ENCODE results near the gene TAF1B. TPM values are rescaled to one million over a fixed set of nuclear protein-coding genes. Genes with fewer than 3 reads are reported as not detected.

TAF1B gene
- total RNA-seq, 1 donor from 2014 or later = 15.6 TPM

GRCh38 chr2:9952856-9953503 is 109.7 kb downstream of the TAF1B start:
- H3K4me3 Mint-ChIP-seq (ENCODE audit: unreplicated experiment) = no peak overlapping the region
- DNase-seq (ENCODE audit: low spot score) = no peak
- H3K36me3 Mint-ChIP-seq (ENCODE audit: low read depth) = no peaks in the 10 kb centered on the region
- TF ChIP-seq CTCF (IDR thresholded peaks at IDR 0.05) = no peak
- H3K27ac Mint-ChIP-seq (ENCODE audit: unreplicated experiment) = no peak overlapping the region
- no peaks in the 10 kb centered on the region for H3K9me3 Mint-ChIP-seq (ENCODE audit: low read depth)
- peaks cover 5% of the 10 kb centered on the region for H3K4me1 Mint-ChIP-seq (ENCODE audit: low read depth)
- peaks cover 25% of the 10 kb centered on the region for H3K27me3 Mint-ChIP-seq (ENCODE audit: low read depth)

GRCh38 chr2:9954136-9954535 is 110.9 kb downstream of the TAF1B start:
- peaks cover 5% of the 10 kb centered on the region for H3K4me1 Mint-ChIP-seq (ENCODE audit: low read depth)
- TF ChIP-seq CTCF (IDR thresholded peaks at IDR 0.05) = no peak
- H3K4me3 Mint-ChIP-seq (ENCODE audit: unreplicated experiment) = no peak overlapping the region
- H3K27me3 Mint-ChIP-seq (ENCODE audit: low read depth) = peaks cover 25% of the 10 kb centered on the region
- no peak for DNase-seq (ENCODE audit: low spot score)
- H3K36me3 Mint-ChIP-seq (ENCODE audit: low read depth) = no peaks in the 10 kb centered on the region
- no peaks in the 10 kb centered on the region for H3K9me3 Mint-ChIP-seq (ENCODE audit: low read depth)
- no peak overlapping the region for H3K27ac Mint-ChIP-seq (ENCODE audit: unreplicated experiment)

- H3K9me3 Mint-ChIP-seq (ENCODE audit: low read depth) = no peaks in the 10 kb centered on the region
- TF ChIP-seq CTCF (IDR thresholded peaks at IDR 0.05) = no peak
- peaks cover 13% of the 10 kb centered on the region for H3K27me3 Mint-ChIP-seq (ENCODE audit: low read depth)
- no peak overlapping the region for H3K27ac Mint-ChIP-seq (ENCODE audit: unreplicated experiment)
- no peaks in the 10 kb centered on the region for H3K36me3 Mint-ChIP-seq (ENCODE audit: low read depth)
- H3K4me1 Mint-ChIP-seq (ENCODE audit: low read depth) = no peaks in the 10 kb centered on the region
- no peak for DNase-seq (ENCODE audit: low spot score)
- no peak overlapping the region for H3K4me3 Mint-ChIP-seq (ENCODE audit: unreplicated experiment)
Measured at GRCh38 chr2:9958057-9958456, 114.8 kb downstream of the TAF1B start.

- no peaks in the 10 kb centered on the region for H3K36me3 Mint-ChIP-seq (ENCODE audit: low read depth)
- no peak overlapping the region for H3K4me3 Mint-ChIP-seq (ENCODE audit: unreplicated experiment)
- H3K27me3 Mint-ChIP-seq (ENCODE audit: low read depth) = peaks cover 6% of the 10 kb centered on the region
- no peak overlapping the region for H3K27ac Mint-ChIP-seq (ENCODE audit: unreplicated experiment)
- no peaks in the 10 kb centered on the region for H3K4me1 Mint-ChIP-seq (ENCODE audit: low read depth)
- DNase-seq (ENCODE audit: low spot score) = no peak
- no peak for TF ChIP-seq CTCF (IDR thresholded peaks at IDR 0.05)
- no peaks in the 10 kb centered on the region for H3K9me3 Mint-ChIP-seq (ENCODE audit: low read depth)
Measured at GRCh38 chr2:9959262-9959661, 116.0 kb downstream of the TAF1B start.

GRCh38 chr2:9961013-9961412 is 117.7 kb downstream of the TAF1B start:
- Mint-ChIP-seq H3K9me3 (ENCODE audit: low read depth) (no peaks in the 10 kb centered on the region), H3K4me3 (ENCODE audit: unreplicated experiment) (no peak overlapping the region), H3K27me3 (ENCODE audit: low read depth) (no peaks in the 10 kb centered on the region), H3K36me3 (ENCODE audit: low read depth) (no peaks in the 10 kb centered on the region), H3K27ac (ENCODE audit: unreplicated experiment) (no peak overlapping the region), H3K4me1 (ENCODE audit: low read depth) (no peaks in the 10 kb centered on the region)
- DNase-seq (ENCODE audit: low spot score) = no peak
- TF ChIP-seq CTCF (IDR thresholded peaks at IDR 0.05) = no peak
